Esophagus mucosa (tissue), 1 donor: Measurements from ENCODE around the gene CIAO3. TPM values are rescaled to one million over a fixed set of nuclear protein-coding genes. Genes with fewer than 3 reads are reported as not detected.
A peak's percentile ranks its signal among the peaks of the same experiment; 100 is the strongest.

ENCODE experiments used
- ATAC-seq: fragments of 200-7000 bp; cut with Tn5 transposase; one replicate; pipeline ENCODE4 v1.9.1; 2020
- total RNA-seq: library from RNA; stranded (reverse); gene quantifications from one replicate; pipeline ENCODE4 v1.2.4, GENCODE V29; 2023
- donor health status: DM: yes; HTN: yes; CAD: no.

The CIAO3 gene
- total RNA-seq, 1 donor from 2014 or later = 18.1 TPM

GRCh38 chr16:721765-722540, 18.8 kb downstream of the CIAO3 start:
- ATAC-seq = no peak

- peak; percentile 65 for ATAC-seq
Measured at GRCh38 chr16:720990-721764, 19.6 kb downstream of the CIAO3 start, which contains the start of gene ANTKMT. Gene ANTKMT, plus strand, starts transcription at chr16:721146. Its CDS starts 129 bp downstream, at chr16:721275.

GRCh38 chr16:720447-720989, 20.3 kb downstream of the CIAO3 start:
- peak; percentile 1 for ATAC-seq

GRCh38 chr16:719815-720446, 20.9 kb downstream of the CIAO3 start:
- ATAC-seq = no peak

GRCh38 chr16:718922-719321, 21.9 kb downstream of the CIAO3 start:
- ATAC-seq = no peak

- ATAC-seq = no peak
Measured at GRCh38 chr16:718389-718788, 22.4 kb downstream of the CIAO3 start.

- no peak for ATAC-seq
Measured at GRCh38 chr16:717450-718245, 23.1 kb downstream of the CIAO3 start.

GRCh38 chr16:716768-717325, 23.9 kb downstream of the CIAO3 start:
- no peak for ATAC-seq

GRCh38 chr16:716200-716568, 24.6 kb downstream of the CIAO3 start:
- no peak for ATAC-seq

GRCh38 chr16:715477-716199, 25.2 kb downstream of the CIAO3 start:
- ATAC-seq = no peak

- peak; percentile 65 for ATAC-seq
Measured at GRCh38 chr16:714558-715476, 26.0 kb downstream of the CIAO3 start, which contains the start of gene METRN. Gene METRN, plus strand, starts transcription at chr16:715118. Its CDS starts 172 bp downstream, at chr16:715290.

GRCh38 chr16:714079-714478, 26.7 kb downstream of the CIAO3 start:
- ATAC-seq = no peak

- peak; percentile 28 for ATAC-seq
Measured at GRCh38 chr16:712740-713250, 28.0 kb downstream of the CIAO3 start.

- ATAC-seq = peak; percentile 48
Measured at GRCh38 chr16:711548-712320, 29.1 kb downstream of the CIAO3 start.

- ATAC-seq = no peak
Measured at GRCh38 chr16:711084-711483, 29.7 kb downstream of the CIAO3 start.

- no peak for ATAC-seq
Measured at GRCh38 chr16:710500-711075, 30.2 kb downstream of the CIAO3 start.

GRCh38 chr16:709566-710499, 31.0 kb downstream of the CIAO3 start:
- ATAC-seq = no peak
